ENCODE measurements around the gene HEATR5A.

- TF ChIP-seq EHMT2 (IDR thresholded peaks at IDR 0.05; ENCODE audit: borderline replicate concordance, low read depth, low read length), result no peak
- TF ChIP-seq ZBTB21 (CRISPR knock-in tag; IDR thresholded peaks at IDR 0.05), result no peak
- TF ChIP-seq ZNF414 (CRISPR knock-in tag; IDR thresholded peaks at IDR 0.05), result no peak
- no peak for TF ChIP-seq BRF2 (CRISPR knock-in tag; IDR thresholded peaks at IDR 0.05)
- TF ChIP-seq MEF2D (CRISPR knock-in tag; IDR thresholded peaks at IDR 0.05), result no peak
- TF ChIP-seq KDM4B (CRISPR knock-in tag; IDR thresholded peaks at IDR 0.05), result no peak
- no peak for TF ChIP-seq ELF1 (CRISPR knock-in tag; IDR thresholded peaks at IDR 0.05)
- TF ChIP-seq ZNF784 (CRISPR knock-in tag; IDR thresholded peaks at IDR 0.05; ENCODE audit: borderline replicate concordance), result no peak
- TF ChIP-seq NFAT5 (CRISPR knock-in tag; IDR thresholded peaks at IDR 0.05), result no peak
- TF ChIP-seq JUND (CRISPR knock-in tag; IDR thresholded peaks at IDR 0.05), result no peak
- no peak for TF ChIP-seq ZBTB49 (CRISPR knock-in tag; IDR thresholded peaks at IDR 0.05; ENCODE audit: borderline replicate concordance)
- TF ChIP-seq REL (CRISPR knock-in tag; conservative IDR thresholded peaks at IDR 0.05), result no peak
These were observed 25.4 kb upstream of the HEATR5A start for GRCh38 chr14:31445703-31446102.
